A549 (cell line): ENCODE measurements around the gene SEC14L5. TPM values are rescaled to one million over a fixed set of nuclear protein-coding genes. Genes with fewer than 3 reads are reported as not detected.
A peak's percentile ranks its signal among the peaks of the same experiment; 100 is the strongest.

ENCODE experiments used
- ATAC-seq, 2 experiments: fragments of 200-7000 bp in 1 of 2; fragments of >200 bp in 1 of 2; cut with Nextera tagmentation in 1 of 2; cut with Tn5 transposase in 1 of 2; 3 replicates each; pipeline versions ENCODE4 v1.8.0 to v1.9.1; 2018 to 2020; ENCODE audit warnings: mild to moderate bottlenecking in 1 of 2, moderate library complexity in 1 of 2
- CTCF ChIA-PET: fragments of 300-600 bp; sonication (Branson Sonifier 250); formaldehyde crosslinking; extraction: SDS; loops from one replicate; lab custom pipeline; 2021; ENCODE audit warnings: antibody characterized with exemption, inconsistent platforms; lab: Yijun Ruan, JAX
- POLR2A ChIA-PET: fragments of 350-600 bp; formaldehyde crosslinking; extraction: SDS; loops from one replicate; lab custom pipeline; 2021; ENCODE audit warnings: antibody characterized with exemption, inconsistent platforms; lab: Yijun Ruan, JAX
- DNase-seq, 2 experiments: peaks; one replicate each; pipeline versions ENCODE4 v3.0.0 to v3.0.0-alpha.2; 2011 to 2016; ENCODE audit warnings: low read depth in 1 of 2, low spot score in 1 of 2
- FAIRE-seq: peaks from 2 replicates; lab custom pipeline; 2011; peaks lifted over from hg19 to GRCh38; lab: Jason Lieb, UNC
- H3K27ac ChIP-seq, 2 experiments: fragments of >200 bp; sonication (Bioruptor Twin); formaldehyde crosslinking; 3 replicates each; pipeline ENCODE4 v1.5.1; 2016 to 2017
- H3K4me1 ChIP-seq: fragments of >200 bp; sonication (Bioruptor Twin); formaldehyde crosslinking; 3 replicates; pipeline ENCODE4 v1.6.1; 2016
- H3K4me2 ChIP-seq: fragments of >200 bp; sonication (Bioruptor Twin); formaldehyde crosslinking; 3 replicates; pipeline ENCODE4 v1.6.1; 2016
- H3K4me3 ChIP-seq: fragments of >200 bp; sonication (Bioruptor Twin); formaldehyde crosslinking; 3 replicates; pipeline ENCODE4 v1.5.1; 2016
- H3K9me3 ChIP-seq: fragments of >200 bp; sonication (Bioruptor Twin); formaldehyde crosslinking; 3 replicates; pipeline ENCODE4 v1.6.1; 2016
- BCL3 ChIP-seq: fragments of >200 bp; sonication (Bioruptor Twin); formaldehyde crosslinking; IDR thresholded peaks from 3 replicates; pipeline ENCODE4 v1.6.1; 2016
- CHD2 ChIP-seq: fragments of 150-350 bp; IDR thresholded peaks from 2 replicates; pipeline ENCODE4 v1.6.1; 2014; ENCODE audit warnings: low read length; ENCODE audit not compliant: partially characterized antibody
- EHF ChIP-seq: fragments of 250-450 bp; sonication (Bioruptor Pico); IDR thresholded peaks from 2 replicates; pipeline ENCODE4 v1.5.0; 2020; ENCODE audit warnings: mild to moderate bottlenecking
- HMGXB4 ChIP-seq: fragments of 250-450 bp; sonication (Bioruptor Pico); IDR thresholded peaks from 2 replicates; pipeline ENCODE4 v1.5.0; 2021; ENCODE audit warnings: mild to moderate bottlenecking, moderate library complexity, borderline replicate concordance
- JUN ChIP-seq, 2 experiments: fragments of >200 bp; sonication (Bioruptor Twin); formaldehyde crosslinking; IDR thresholded peaks; 2 replicates in 1 of 2; 3 replicates in 1 of 2; pipeline ENCODE4 v1.6.1; 2016 to 2017
- JUNB ChIP-seq: fragments of >200 bp; sonication (Bioruptor Twin); formaldehyde crosslinking; IDR thresholded peaks from 2 replicates; pipeline ENCODE4 v1.6.1; 2016
- KDM5A ChIP-seq: fragments of 200-600 bp; sonication (generic); IDR thresholded peaks from 2 replicates; pipeline ENCODE4 v1.6.1; 2016; ENCODE audit warnings: antibody characterized with exemption, mild to moderate bottlenecking
- MAX ChIP-seq: IDR thresholded peaks from 2 replicates; pipeline ENCODE4 v1.6.1; 2012
- NR3C1 ChIP-seq: fragments of >200 bp; sonication (Bioruptor Twin); formaldehyde crosslinking; IDR thresholded peaks from 3 replicates; pipeline ENCODE4 v1.6.1; 2017
- PHF8 ChIP-seq: fragments of 200-600 bp; sonication (generic); IDR thresholded peaks from 2 replicates; pipeline ENCODE4 v1.6.1; 2016; ENCODE audit warnings: low read depth, mild to moderate bottlenecking, antibody characterized with exemption, moderate library complexity, borderline replicate concordance
- POLR2A ChIP-seq: IDR thresholded peaks from 2 replicates; pipeline ENCODE4 v1.6.1; 2012; ENCODE audit warnings: mild to moderate bottlenecking, low read length
- POLR2AphosphoS2 ChIP-seq: conservative IDR thresholded peaks from 2 replicates; pipeline ENCODE4 v1.6.1; 2012; ENCODE audit warnings: low read length, improper control_type of control experiment, inconsistent platforms
- REST ChIP-seq: fragments of 200-600 bp; sonication (generic); IDR thresholded peaks from 2 replicates; pipeline ENCODE4 v1.6.1; 2016; ENCODE audit warnings: antibody characterized with exemption, mild to moderate bottlenecking, moderate library complexity
- RNF2 ChIP-seq: fragments of 200-600 bp; sonication (generic); IDR thresholded peaks from 2 replicates; pipeline ENCODE4 v1.6.1; 2016; ENCODE audit warnings: low read depth, mild to moderate bottlenecking, antibody characterized with exemption, moderate library complexity, borderline replicate concordance
- SMC3 ChIP-seq: fragments of >200 bp; sonication (Bioruptor Twin); formaldehyde crosslinking; IDR thresholded peaks from 3 replicates; pipeline ENCODE4 v1.6.1; 2018; ENCODE audit warnings: inconsistent platforms
- SREBF2 ChIP-seq: fragments of 450-650 bp; IDR thresholded peaks from 2 replicates; pipeline ENCODE4 v1.6.1; 2014; ENCODE audit warnings: mild to moderate bottlenecking, moderate library complexity
- ZFP36 ChIP-seq: fragments of 450-650 bp; IDR thresholded peaks from 2 replicates; pipeline ENCODE4 v1.6.1; 2014; ENCODE audit warnings: borderline replicate concordance; ENCODE audit not compliant: partially characterized antibody
- WGBS: methylation state at CpG from one replicate; pipeline ENCODE4 v1.1.6; 2017; ENCODE audit errors: missing lambda C conversion rate; 5-methylcytosine and 5-hydroxymethylcytosine counted together
- polyA plus RNA-seq, 4 experiments: library from polyadenylated mRNA; depleted of rRNA in 3 of 4; stranded (reverse); fragments of >200 nt; fragmentation: RNase III in 1 of 4; extraction: RNeasy Plus Mini Kit Qiagen cat#74134 plus additional on column Dnase treatment in 1 of 4; gene quantifications; 2 replicates in 3 of 4; 3 replicates in 1 of 4; pipeline ENCODE4 v1.2.3, GENCODE V29; 2011 to 2017

SEC14L5 gene
- polyA plus RNA-seq, 2 of the 4 experiments (the other 2 are of a cell fraction) = 0.03 to 0.05 TPM

- Histone ChIP-seq H3K4me2 (no peak overlapping the region), H3K9me3 (no peaks in the 10 kb centered on the region), H3K27ac (no peak overlapping the region), H3K4me1 (no peaks in the 10 kb centered on the region), H3K4me3 (no peak overlapping the region)
- WGBS = 52% methylated on average over 18 of the region's 18 CpGs
- FAIRE-seq (no peak), DNase-seq (no peak), ATAC-seq (0 out of 6 replicates have a peak, but pooled peaks of 1 of the 2 experiments have one; percentile 38)
- POLR2A ChIA-PET = no interaction called here
- TF ChIP-seq REST = no peak
- no peak for TF ChIP-seq BCL3
- TF ChIP-seq MAX = no peak
- TF ChIP-seq EHF (CRISPR knock-in tag) = no peak
- CTCF ChIA-PET = interaction anchor here (1.5 kb wide), 1 partner anchor 30 kb away, joined by 6 read pairs; no protein-coding TSS in a partner anchor
Measured at GRCh38 chr16:4994719-4995434, 36.7 kb downstream of the SEC14L5 start.

GRCh38 chr16:5000573-5001001, 42.5 kb downstream of the SEC14L5 start:
- ATAC-seq (no peak), DNase-seq (no peak), FAIRE-seq (no peak)
- ChIA-PET CTCF (no interaction called here), POLR2A (no interaction called here)
- 73% methylated on average over 19 of the region's 19 CpGs for WGBS
- H3K9me3 ChIP-seq = no peaks in the 10 kb centered on the region
- no peak overlapping the region for H3K27ac ChIP-seq
- no peak overlapping the region for H3K4me2 ChIP-seq
- no peaks in the 10 kb centered on the region for H3K4me1 ChIP-seq
- no peak overlapping the region for H3K4me3 ChIP-seq
- TF ChIP-seq HMGXB4 = no peak
- TF ChIP-seq SMC3 = no peak
- TF ChIP-seq POLR2A = no peak
- TF ChIP-seq JUN (IDR thresholded peaks at IDR 0.05) = no peak
- TF ChIP-seq RNF2 = no peak
- no peak for TF ChIP-seq KDM5A
- TF ChIP-seq JUNB = no peak
- no peak for TF ChIP-seq POLR2AphosphoS2
- TF ChIP-seq NR3C1 = no peak
- no peak for TF ChIP-seq PHF8
- no peak for TF ChIP-seq CHD2
- no peak for TF ChIP-seq SREBF2
- TF ChIP-seq ZFP36 = no peak
